H9 (cell line): ENCODE results near the gene ADM. TPM values are rescaled to one million over a fixed set of nuclear protein-coding genes. Genes with fewer than 3 reads are reported as not detected.

ENCODE experiments used
- DNase-seq: peaks from one replicate; pipeline ENCODE4 v3.0.0-alpha.2; 2017
- H2AFZ ChIP-seq: one replicate; pipeline ENCODE4 v1.6.1; 2013; ENCODE audit warnings: mild to moderate bottlenecking, low read length, control low read depth, moderate library complexity
- H2AK5ac ChIP-seq: 2 replicates; pipeline ENCODE4 v1.6.1; 2013; ENCODE audit warnings: low read length, control low read depth, mixed read lengths; ENCODE audit not compliant: insufficient read length
- H2BK120ac ChIP-seq: one replicate; pipeline ENCODE4 v1.6.1; 2013; ENCODE audit warnings: low read depth, mild to moderate bottlenecking, low read length, control low read depth, inconsistent platforms; ENCODE audit not compliant: poor library complexity, severe bottlenecking
- H2BK12ac ChIP-seq: 2 replicates; pipeline ENCODE4 v1.6.1; 2013; ENCODE audit warnings: low read length, control low read depth, mixed read lengths, low read depth; ENCODE audit not compliant: insufficient read length
- H2BK15ac ChIP-seq: 2 replicates; pipeline ENCODE4 v1.6.1; 2013; ENCODE audit warnings: low read depth, low read length, control low read depth
- H2BK20ac ChIP-seq: one replicate; pipeline ENCODE4 v1.6.1; 2013; ENCODE audit warnings: low read depth, mild to moderate bottlenecking, low read length, control low read depth, inconsistent platforms; ENCODE audit not compliant: poor library complexity, severe bottlenecking
- H2BK5ac ChIP-seq: 2 replicates; pipeline ENCODE4 v1.6.1; 2013; ENCODE audit warnings: low read length, control low read depth, mixed read lengths; ENCODE audit not compliant: insufficient read length
- H3K14ac ChIP-seq: 2 replicates; pipeline ENCODE4 v1.6.1; 2013; ENCODE audit warnings: low read length, control low read depth; ENCODE audit not compliant: insufficient read depth
- H3K18ac ChIP-seq: 2 replicates; pipeline ENCODE4 v1.6.1; 2013; ENCODE audit warnings: low read depth, mild to moderate bottlenecking, mixed read lengths, low read length, control low read depth; ENCODE audit not compliant: insufficient read length
- H3K23ac ChIP-seq: 2 replicates; pipeline ENCODE4 v1.6.1; 2013; ENCODE audit warnings: low read length, control low read depth, mixed read lengths, low read depth; ENCODE audit not compliant: insufficient read length
- H3K23me2 ChIP-seq: 2 replicates; pipeline ENCODE4 v1.6.1; 2013; ENCODE audit warnings: low read depth, mild to moderate bottlenecking, mixed read lengths, low read length, control low read depth; ENCODE audit not compliant: insufficient read length, poor library complexity, severe bottlenecking
- H3K27ac ChIP-seq: 2 replicates; pipeline ENCODE4 v1.5.1; 2013; ENCODE audit warnings: low read length, control low read depth, mixed read lengths, low read depth; ENCODE audit not compliant: insufficient read length
- H3K27me3 ChIP-seq: 2 replicates; pipeline ENCODE4 v1.6.1; 2013; ENCODE audit warnings: low read length, control low read depth, inconsistent platforms; ENCODE audit not compliant: insufficient read depth
- H3K4ac ChIP-seq: 2 replicates; pipeline ENCODE4 v1.6.1; 2013; ENCODE audit warnings: low read depth, mild to moderate bottlenecking, control low read depth, inconsistent platforms, low read length, moderate library complexity
- H3K4me1 ChIP-seq: 2 replicates; pipeline ENCODE4 v1.6.1; 2013; ENCODE audit warnings: low read length, control low read depth, inconsistent platforms; ENCODE audit not compliant: insufficient read depth
- H3K4me2 ChIP-seq: 2 replicates; pipeline ENCODE4 v1.6.1; 2013; ENCODE audit warnings: low read length, control low read depth, mixed read lengths; ENCODE audit not compliant: insufficient read length, insufficient read depth
- H3K56ac ChIP-seq: 2 replicates; pipeline ENCODE4 v1.6.1; 2013; ENCODE audit warnings: low read depth, mild to moderate bottlenecking, mixed read lengths, low read length, control low read depth; ENCODE audit not compliant: insufficient read length
- H3K79me1 ChIP-seq: 2 replicates; pipeline ENCODE4 v1.6.1; 2013; ENCODE audit warnings: low read depth, mild to moderate bottlenecking, moderate library complexity, low read length, control low read depth, inconsistent platforms; ENCODE audit not compliant: insufficient read depth, poor library complexity, severe bottlenecking
- H3K79me2 ChIP-seq: 2 replicates; pipeline ENCODE4 v1.6.1; 2013; ENCODE audit warnings: low read length, control low read depth, inconsistent platforms; ENCODE audit not compliant: insufficient read depth
- H3K9ac ChIP-seq: 2 replicates; pipeline ENCODE4 v1.6.1; 2013; ENCODE audit warnings: low read length, control low read depth, mixed read lengths; ENCODE audit not compliant: insufficient read length; ENCODE audit errors: extremely low read depth
- H3K9me3 ChIP-seq: one replicate; pipeline ENCODE4 v1.6.1; 2013; ENCODE audit warnings: low read depth, low read length, inconsistent platforms; ENCODE audit not compliant: control insufficient read depth
- H3T11ph ChIP-seq: one replicate; pipeline ENCODE4 v1.6.1; 2013; ENCODE audit warnings: mild to moderate bottlenecking, low read length, control low read depth, inconsistent platforms
- H4K20me1 ChIP-seq: one replicate; pipeline ENCODE4 v1.6.1; 2013; ENCODE audit not compliant: control insufficient read depth, insufficient read length, insufficient read depth
- H4K5ac ChIP-seq: 2 replicates; pipeline ENCODE4 v1.6.1; 2013; ENCODE audit warnings: low read depth, mild to moderate bottlenecking, mixed read lengths, low read length, control low read depth; ENCODE audit not compliant: insufficient read length
- H4K8ac ChIP-seq: replicated peaks from 2 replicates; pipeline ENCODE4 v1.6.1; 2013; ENCODE audit warnings: low read length, control low read depth, mixed read lengths, low read depth; ENCODE audit not compliant: insufficient read length
- H4K91ac ChIP-seq: 2 replicates; pipeline ENCODE4 v1.6.1; 2013; ENCODE audit warnings: low read depth, mild to moderate bottlenecking, moderate library complexity, mixed read lengths, low read length, control low read depth; ENCODE audit not compliant: insufficient read length
- H3K27ac Mint-ChIP-seq, 3 experiments: 2 replicates in 2 of 3; 3 replicates in 1 of 3; pipeline ENCODE4 v1.8.0; 2020 to 2021; ENCODE audit warnings: mixed read lengths in 3 of 3, mild to moderate bottlenecking in 1 of 3, moderate library complexity in 1 of 3
- H3K27me3 Mint-ChIP-seq: 2 replicates; pipeline ENCODE4 v1.8.0; 2021; ENCODE audit warnings: low read depth, mild to moderate bottlenecking, moderate library complexity, mixed read lengths
- H3K36me3 Mint-ChIP-seq, 3 experiments: 2 replicates in 2 of 3; 3 replicates in 1 of 3; pipeline ENCODE4 v1.8.0; 2020 to 2021; ENCODE audit warnings: low read depth in 3 of 3, mixed read lengths in 3 of 3; ENCODE audit not compliant: insufficient read depth in 1 of 3
- H3K4me1 Mint-ChIP-seq, 2 experiments: 2 replicates each; pipeline ENCODE4 v1.8.0; 2020; ENCODE audit warnings: mixed read lengths in 2 of 2
- H3K4me3 Mint-ChIP-seq, 2 experiments: 2 replicates in 1 of 2; 3 replicates in 1 of 2; pipeline ENCODE4 v1.8.0; 2020 to 2021; ENCODE audit warnings: mild to moderate bottlenecking in 2 of 2, mixed read lengths in 2 of 2, moderate library complexity in 1 of 2
- H3K9me3 Mint-ChIP-seq, 2 experiments: 2 replicates in 1 of 2; 3 replicates in 1 of 2; pipeline ENCODE4 v1.8.0; 2020; ENCODE audit warnings: mild to moderate bottlenecking in 2 of 2, mixed read lengths in 2 of 2, moderate library complexity in 1 of 2
- CTCF ChIP-seq: fragments of 200-600 bp; sonication (generic); conservative IDR thresholded peaks from 3 replicates; pipeline ENCODE4 v1.8.0; 2021; ENCODE audit warnings: antibody characterized with exemption, mild to moderate bottlenecking
- WGBS: extraction: QIAGEN DNeasy Blood & Tissue Kit; methylation state at CpG from one replicate; pipeline ENCODE4 v1.1.7; 2013; ENCODE audit warnings: missing lambda C conversion rate, low lambda C conversion rate, mixed read lengths; ENCODE audit not compliant: insufficient read length; ENCODE audit errors: extremely low coverage; 5-methylcytosine and 5-hydroxymethylcytosine counted together
- total RNA-seq: library from RNA; stranded (reverse); gene quantifications from 2 replicates; pipeline ENCODE4 v1.2.1, GENCODE V29; 2021

Gene ADM
- total RNA-seq, 1 experiment from 2014 or later, result 99.1 TPM

- Histone ChIP-seq H4K91ac (no peak overlapping the region), H3K27me3 (no peaks in the 10 kb centered on the region), H3K23ac (no peak overlapping the region), H2AFZ (no peak overlapping the region), H3K79me1 (no peaks in the 10 kb centered on the region), H3K18ac (no peak overlapping the region), H2BK12ac (no peak overlapping the region), H3K27ac (no peak overlapping the region), H3K4ac (no peak overlapping the region), H2BK20ac (no peak overlapping the region), H3T11ph (no peak overlapping the region), H3K79me2 (no peaks in the 10 kb centered on the region), H3K4me1 (0 out of 2 replicates have a peak, but pooled peaks cover 3% of the 10 kb centered on the region), H4K8ac (no peak overlapping the region), H4K20me1 (no peaks in the 10 kb centered on the region), H3K56ac (no peak overlapping the region), H2BK15ac (no peak overlapping the region), H3K9me3 (no peaks in the 10 kb centered on the region), H3K14ac (no peak overlapping the region), H3K4me2 (no peak overlapping the region), H2AK5ac (no peak overlapping the region), H4K5ac (no peak overlapping the region), H2BK5ac (no peak overlapping the region), H2BK120ac (no peak overlapping the region), H3K9ac (no peak overlapping the region), H3K23me2 (no peaks in the 10 kb centered on the region)
- no CpG with 5 or more reads among the region's 2 CpGs for WGBS
- Mint-ChIP-seq H3K9me3 (no peaks in the 10 kb centered on the region; a peak in 2 of 5 replicates), H3K36me3 (peaks cover 0 to 14% (median 4%) of the 10 kb centered on the region in 3 experiments; a peak in 3 of 7 replicates), H3K27me3 (peaks cover 2% of the 10 kb centered on the region; the same call in 1 of the 2 replicates), H3K27ac (0 out of 7 replicates have a peak overlapping the region, but pooled peaks of 1 of the 3 experiments have one; percentile 45), H3K4me1 (peaks cover 6 to 35% of the 10 kb centered on the region in 2 experiments), H3K4me3 (no peak overlapping the region)
- no peak for TF ChIP-seq CTCF
- DNase-seq, result no peak
Observed at GRCh38 chr11:10329356-10329755, 24.5 kb downstream of the ADM start.
